Measurements from ENCODE around the gene RRP12. TPM values are rescaled to one million over a fixed set of nuclear protein-coding genes. Genes with fewer than 3 reads are reported as not detected.
A peak's percentile ranks its signal among the peaks of the same experiment; 100 is the strongest.

RRP12 gene
- total RNA-seq, 1 donor: 15.9 TPM

DNA sequence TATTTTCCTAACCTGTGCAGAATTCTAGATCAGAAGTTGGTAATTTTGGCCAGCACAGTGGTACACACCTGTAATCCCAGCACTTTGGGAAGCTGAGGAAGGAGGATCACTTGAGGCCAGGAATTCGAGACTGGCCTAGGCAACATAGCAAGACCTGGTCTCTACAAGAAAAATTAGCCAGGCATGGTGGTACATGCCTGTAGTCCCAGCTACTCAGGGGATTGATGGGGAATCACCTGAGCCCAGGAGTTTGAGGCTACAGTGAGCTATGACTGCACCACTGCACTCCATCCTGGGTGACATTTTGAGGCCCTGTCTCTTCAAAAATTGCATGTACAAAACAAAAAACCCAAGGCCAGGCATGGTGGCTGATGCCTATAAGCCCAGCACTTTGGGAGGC is 33.4 kb upstream of the RRP12 start:
- Histone ChIP-seq H3K4me3 (ENCODE audit: insufficient read depth, low read length) (no peak overlapping the region), H3K79me2 (ENCODE audit: insufficient read depth, low read length) (peaks cover 23% of the 10 kb centered on the region), H3K9me3 (ENCODE audit: low read depth, low read length) (no peaks in the 10 kb centered on the region), H3K27me3 (ENCODE audit: insufficient read depth, low read length) (no peaks in the 10 kb centered on the region), H2AFZ (ENCODE audit: low read length) (no peak overlapping the region), H4K20me1 (ENCODE audit: insufficient read depth, low read length) (no peaks in the 10 kb centered on the region), H3K36me3 (ENCODE audit: insufficient read depth, low read length) (peaks cover 80% of the 10 kb centered on the region), H3K27ac (ENCODE audit: low read depth, low read length) (no peak overlapping the region), H3K4me2 (ENCODE audit: insufficient read depth, low read length) (no peak overlapping the region), H3K4me1 (ENCODE audit: insufficient read depth, low read length) (no peaks in the 10 kb centered on the region)
- DNase-seq (ENCODE audit: insufficient read length, low spot score, missing footprints): no peak
- TF ChIP-seq, protein P1, sequence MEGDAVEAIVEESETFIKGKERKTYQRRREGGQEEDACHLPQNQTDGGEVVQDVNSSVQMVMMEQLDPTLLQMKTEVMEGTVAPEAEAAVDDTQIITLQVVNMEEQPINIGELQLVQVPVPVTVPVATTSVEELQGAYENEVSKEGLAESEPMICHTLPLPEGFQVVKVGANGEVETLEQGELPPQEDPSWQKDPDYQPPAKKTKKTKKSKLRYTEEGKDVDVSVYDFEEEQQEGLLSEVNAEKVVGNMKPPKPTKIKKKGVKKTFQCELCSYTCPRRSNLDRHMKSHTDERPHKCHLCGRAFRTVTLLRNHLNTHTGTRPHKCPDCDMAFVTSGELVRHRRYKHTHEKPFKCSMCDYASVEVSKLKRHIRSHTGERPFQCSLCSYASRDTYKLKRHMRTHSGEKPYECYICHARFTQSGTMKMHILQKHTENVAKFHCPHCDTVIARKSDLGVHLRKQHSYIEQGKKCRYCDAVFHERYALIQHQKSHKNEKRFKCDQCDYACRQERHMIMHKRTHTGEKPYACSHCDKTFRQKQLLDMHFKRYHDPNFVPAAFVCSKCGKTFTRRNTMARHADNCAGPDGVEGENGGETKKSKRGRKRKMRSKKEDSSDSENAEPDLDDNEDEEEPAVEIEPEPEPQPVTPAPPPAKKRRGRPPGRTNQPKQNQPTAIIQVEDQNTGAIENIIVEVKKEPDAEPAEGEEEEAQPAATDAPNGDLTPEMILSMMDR (IDR thresholded peaks at IDR 0.05; ENCODE audit: extremely low read depth, low read depth, low read length): no peak

DNA sequence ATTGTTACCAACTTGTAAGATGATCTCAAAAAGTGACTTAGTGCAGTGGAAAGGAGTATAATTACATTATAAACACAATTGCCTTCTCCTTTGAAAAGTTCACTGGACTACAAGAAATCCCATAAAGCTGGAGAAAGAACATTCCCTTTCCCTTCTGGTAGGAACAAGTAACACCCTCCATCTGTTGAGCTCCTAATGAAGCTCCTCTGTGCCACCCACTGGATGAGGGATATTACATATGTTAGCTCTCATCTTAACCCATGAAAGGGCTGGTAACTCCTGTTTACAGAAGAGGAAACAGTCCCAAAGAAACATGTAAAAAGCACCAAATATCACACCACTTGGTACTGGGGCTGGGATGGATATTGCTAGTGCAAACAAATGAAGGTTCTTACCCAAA is 32.9 kb upstream of the RRP12 start:
- H4K20me1 ChIP-seq (ENCODE audit: insufficient read depth, low read length): no peaks in the 10 kb centered on the region
- H3K4me1 ChIP-seq (ENCODE audit: insufficient read depth, low read length): no peaks in the 10 kb centered on the region
- H3K36me3 ChIP-seq (ENCODE audit: insufficient read depth, low read length): peaks cover 78% of the 10 kb centered on the region
- no peaks in the 10 kb centered on the region for H3K9me3 ChIP-seq (ENCODE audit: low read depth, low read length)
- no peaks in the 10 kb centered on the region for H3K27me3 ChIP-seq (ENCODE audit: insufficient read depth, low read length)
- no peak overlapping the region for H3K27ac ChIP-seq (ENCODE audit: low read depth, low read length)
- H3K79me2 ChIP-seq (ENCODE audit: insufficient read depth, low read length): peaks cover 28% of the 10 kb centered on the region
- no peak overlapping the region for H2AFZ ChIP-seq (ENCODE audit: low read length)
- TF ChIP-seq, protein P1 (IDR thresholded peaks at IDR 0.05; ENCODE audit: extremely low read depth, low read depth, low read length): no peak
- no peak overlapping the region for H3K4me2 ChIP-seq (ENCODE audit: insufficient read depth, low read length)
- H3K4me3 ChIP-seq (ENCODE audit: insufficient read depth, low read length): no peak overlapping the region
- DNase-seq (ENCODE audit: insufficient read length, low spot score, missing footprints): no peak

DNA sequence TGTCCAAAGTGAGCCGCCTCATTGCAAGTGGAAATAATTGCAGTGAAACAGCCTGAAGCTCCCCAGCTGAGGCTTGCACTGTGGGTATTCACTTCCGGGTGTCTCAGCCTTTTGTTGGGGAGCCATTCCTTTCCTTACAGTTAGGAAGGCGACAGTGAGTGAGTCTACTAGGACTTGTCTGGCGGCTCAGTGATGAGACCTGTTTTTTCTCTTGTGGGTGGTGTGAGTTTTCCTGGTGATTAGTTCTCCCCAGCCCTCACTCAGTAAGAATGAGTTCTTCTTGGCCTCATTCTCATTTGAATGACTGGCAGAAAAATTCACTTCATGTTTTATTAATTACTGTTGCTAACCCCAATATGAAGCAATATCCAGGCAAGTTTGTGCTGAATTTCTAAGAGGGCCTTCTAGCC is 27.4 kb upstream of the RRP12 start:
- TF ChIP-seq, protein P1 (IDR thresholded peaks at IDR 0.05; ENCODE audit: extremely low read depth, low read depth, low read length): no peak
- H4K20me1 ChIP-seq (ENCODE audit: insufficient read depth, low read length): peaks cover 15% of the 10 kb centered on the region
- peaks cover 31% of the 10 kb centered on the region for H3K4me1 ChIP-seq (ENCODE audit: insufficient read depth, low read length)
- H3K79me2 ChIP-seq (ENCODE audit: insufficient read depth, low read length): peaks cover 57% of the 10 kb centered on the region
- H3K4me2 ChIP-seq (ENCODE audit: insufficient read depth, low read length): peak overlapping the region; percentile 96
- no peaks in the 10 kb centered on the region for H3K27me3 ChIP-seq (ENCODE audit: insufficient read depth, low read length)
- H3K4me3 ChIP-seq (ENCODE audit: insufficient read depth, low read length): peak overlapping the region; percentile 42
- peaks cover 32% of the 10 kb centered on the region for H3K36me3 ChIP-seq (ENCODE audit: insufficient read depth, low read length)
- no peak overlapping the region for H2AFZ ChIP-seq (ENCODE audit: low read length)
- peak; percentile 88 for DNase-seq (ENCODE audit: insufficient read length, low spot score, missing footprints)
- H3K27ac ChIP-seq (ENCODE audit: low read depth, low read length): peak overlapping the region; percentile 68
- H3K9me3 ChIP-seq (ENCODE audit: low read depth, low read length): no peaks in the 10 kb centered on the region

DNA sequence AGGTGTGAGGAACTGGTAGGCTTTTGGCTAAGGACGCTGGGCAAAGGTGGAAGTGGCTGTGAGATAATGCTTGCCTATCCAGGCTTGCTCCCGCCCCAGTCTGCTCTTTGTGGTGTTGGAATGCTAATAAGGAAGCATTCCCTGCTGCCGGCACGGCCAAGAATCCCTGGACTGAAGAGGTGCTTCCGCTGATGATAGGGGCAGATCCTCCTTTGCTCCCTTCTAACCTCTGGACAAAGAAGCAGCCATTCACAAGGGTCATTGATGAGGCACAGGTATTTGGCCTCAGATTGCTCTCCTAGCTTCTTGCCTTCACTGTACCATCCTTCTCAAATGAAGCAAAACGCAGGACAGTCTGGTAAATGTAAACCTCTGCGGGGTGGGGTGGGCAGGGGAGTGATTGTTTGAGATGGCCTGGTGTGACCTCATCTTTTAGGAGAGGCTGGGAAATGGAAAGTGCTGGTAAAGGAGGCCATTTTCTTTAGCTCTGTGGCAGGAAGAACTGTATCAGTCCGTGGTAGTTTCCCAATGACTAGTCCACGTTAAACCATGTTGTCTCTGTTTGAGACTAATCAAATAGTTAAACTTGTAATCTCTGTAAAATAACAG is 26.5 kb upstream of the RRP12 start:
- Histone ChIP-seq H3K27ac (ENCODE audit: low read depth, low read length) (peak overlapping the region; percentile 68), H3K27me3 (ENCODE audit: insufficient read depth, low read length) (no peaks in the 10 kb centered on the region), H3K4me1 (ENCODE audit: insufficient read depth, low read length) (peaks cover 38% of the 10 kb centered on the region), H3K79me2 (ENCODE audit: insufficient read depth, low read length) (peaks cover 57% of the 10 kb centered on the region), H4K20me1 (ENCODE audit: insufficient read depth, low read length) (peaks cover 15% of the 10 kb centered on the region), H3K36me3 (ENCODE audit: insufficient read depth, low read length) (peaks cover 28% of the 10 kb centered on the region), H2AFZ (ENCODE audit: low read length) (no peak overlapping the region), H3K9me3 (ENCODE audit: low read depth, low read length) (no peaks in the 10 kb centered on the region), H3K4me3 (ENCODE audit: insufficient read depth, low read length) (peak overlapping the region; percentile 96), H3K4me2 (ENCODE audit: insufficient read depth, low read length) (peak overlapping the region; percentile 96)
- peak; percentile 79 for DNase-seq (ENCODE audit: insufficient read length, low spot score, missing footprints)
- TF ChIP-seq, protein P1 (IDR thresholded peaks at IDR 0.05; ENCODE audit: extremely low read depth, low read depth, low read length): no peak

Data from osteoblast (primary cell).